H1 (cell line): ENCODE results near the gene CUX1. TPM values are rescaled to one million over a fixed set of nuclear protein-coding genes. Genes with fewer than 3 reads are reported as not detected.

Experiments used
- ZNF274 ChIP-seq: IDR thresholded peaks from 2 replicates; pipeline ENCODE4 v1.7.0; 2012; ENCODE audit warnings: low read length, borderline replicate concordance; ENCODE audit errors: extremely low read depth
- polyA plus RNA-seq, 7 experiments: library from polyadenylated mRNA; depleted of rRNA in 3 of 7; stranded (reverse) in 5 of 7; unstranded in 2 of 7; fragments of >200 nt in 5 of 7; fragments of 200-250 nt in 2 of 7; gene quantifications; 1 replicate in 5 of 7; 2 replicates in 1 of 7; 4 replicates in 1 of 7; pipeline versions ENCODE4 v1.2.1 to v1.2.3, GENCODE V29; 2011 to 2013; ENCODE audit warnings: missing spikeins in 2 of 7, mixed read lengths in 2 of 7
- total RNA-seq: library from RNA; stranded (reverse); fragmentation: NEBNext Ultra II Directional; extraction: Animal tissue kit (Norgen Biotek cat#: 25700); gene quantifications from 2 replicates; pipeline ENCODE4 v1.2.1, GENCODE V29; 2021
- TF ChIP-seq, protein P1 (sequence below): fragments of 300-600 bp; sonication (generic); IDR thresholded peaks from 2 replicates; pipeline ENCODE4 v1.7.1; 2012; ENCODE audit warnings: low read length, moderate library complexity, mild to moderate bottlenecking, inconsistent platforms; ENCODE audit not compliant: insufficient replicate concordance

The CUX1 gene
- total and polyA plus RNA-seq, 2 of the 8 experiments (the other 6 are each of a cell fraction or from before 2014, with no cell fraction given), result 21.6 to 65.9 TPM

DNA sequence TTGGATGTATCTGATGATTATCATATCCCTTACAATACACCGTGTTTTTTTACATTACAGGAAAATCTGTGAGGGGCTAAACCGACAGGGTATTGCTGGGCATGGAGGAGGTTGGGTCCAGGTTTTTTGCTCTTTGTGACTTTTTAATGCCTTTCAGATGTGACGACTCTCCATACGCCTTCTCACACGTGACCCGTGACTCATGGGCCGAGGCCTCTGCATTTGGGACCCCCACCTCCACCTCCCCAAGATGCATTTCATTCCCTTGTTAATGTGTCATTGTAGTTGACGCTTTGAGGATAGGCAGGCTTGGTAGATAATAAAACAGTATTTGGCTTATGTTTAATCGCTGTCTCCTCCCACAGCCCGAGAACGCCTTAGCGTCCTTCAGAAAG is 95.3 kb downstream of the CUX1 start (continued):
- TF ChIP-seq, protein P1, sequence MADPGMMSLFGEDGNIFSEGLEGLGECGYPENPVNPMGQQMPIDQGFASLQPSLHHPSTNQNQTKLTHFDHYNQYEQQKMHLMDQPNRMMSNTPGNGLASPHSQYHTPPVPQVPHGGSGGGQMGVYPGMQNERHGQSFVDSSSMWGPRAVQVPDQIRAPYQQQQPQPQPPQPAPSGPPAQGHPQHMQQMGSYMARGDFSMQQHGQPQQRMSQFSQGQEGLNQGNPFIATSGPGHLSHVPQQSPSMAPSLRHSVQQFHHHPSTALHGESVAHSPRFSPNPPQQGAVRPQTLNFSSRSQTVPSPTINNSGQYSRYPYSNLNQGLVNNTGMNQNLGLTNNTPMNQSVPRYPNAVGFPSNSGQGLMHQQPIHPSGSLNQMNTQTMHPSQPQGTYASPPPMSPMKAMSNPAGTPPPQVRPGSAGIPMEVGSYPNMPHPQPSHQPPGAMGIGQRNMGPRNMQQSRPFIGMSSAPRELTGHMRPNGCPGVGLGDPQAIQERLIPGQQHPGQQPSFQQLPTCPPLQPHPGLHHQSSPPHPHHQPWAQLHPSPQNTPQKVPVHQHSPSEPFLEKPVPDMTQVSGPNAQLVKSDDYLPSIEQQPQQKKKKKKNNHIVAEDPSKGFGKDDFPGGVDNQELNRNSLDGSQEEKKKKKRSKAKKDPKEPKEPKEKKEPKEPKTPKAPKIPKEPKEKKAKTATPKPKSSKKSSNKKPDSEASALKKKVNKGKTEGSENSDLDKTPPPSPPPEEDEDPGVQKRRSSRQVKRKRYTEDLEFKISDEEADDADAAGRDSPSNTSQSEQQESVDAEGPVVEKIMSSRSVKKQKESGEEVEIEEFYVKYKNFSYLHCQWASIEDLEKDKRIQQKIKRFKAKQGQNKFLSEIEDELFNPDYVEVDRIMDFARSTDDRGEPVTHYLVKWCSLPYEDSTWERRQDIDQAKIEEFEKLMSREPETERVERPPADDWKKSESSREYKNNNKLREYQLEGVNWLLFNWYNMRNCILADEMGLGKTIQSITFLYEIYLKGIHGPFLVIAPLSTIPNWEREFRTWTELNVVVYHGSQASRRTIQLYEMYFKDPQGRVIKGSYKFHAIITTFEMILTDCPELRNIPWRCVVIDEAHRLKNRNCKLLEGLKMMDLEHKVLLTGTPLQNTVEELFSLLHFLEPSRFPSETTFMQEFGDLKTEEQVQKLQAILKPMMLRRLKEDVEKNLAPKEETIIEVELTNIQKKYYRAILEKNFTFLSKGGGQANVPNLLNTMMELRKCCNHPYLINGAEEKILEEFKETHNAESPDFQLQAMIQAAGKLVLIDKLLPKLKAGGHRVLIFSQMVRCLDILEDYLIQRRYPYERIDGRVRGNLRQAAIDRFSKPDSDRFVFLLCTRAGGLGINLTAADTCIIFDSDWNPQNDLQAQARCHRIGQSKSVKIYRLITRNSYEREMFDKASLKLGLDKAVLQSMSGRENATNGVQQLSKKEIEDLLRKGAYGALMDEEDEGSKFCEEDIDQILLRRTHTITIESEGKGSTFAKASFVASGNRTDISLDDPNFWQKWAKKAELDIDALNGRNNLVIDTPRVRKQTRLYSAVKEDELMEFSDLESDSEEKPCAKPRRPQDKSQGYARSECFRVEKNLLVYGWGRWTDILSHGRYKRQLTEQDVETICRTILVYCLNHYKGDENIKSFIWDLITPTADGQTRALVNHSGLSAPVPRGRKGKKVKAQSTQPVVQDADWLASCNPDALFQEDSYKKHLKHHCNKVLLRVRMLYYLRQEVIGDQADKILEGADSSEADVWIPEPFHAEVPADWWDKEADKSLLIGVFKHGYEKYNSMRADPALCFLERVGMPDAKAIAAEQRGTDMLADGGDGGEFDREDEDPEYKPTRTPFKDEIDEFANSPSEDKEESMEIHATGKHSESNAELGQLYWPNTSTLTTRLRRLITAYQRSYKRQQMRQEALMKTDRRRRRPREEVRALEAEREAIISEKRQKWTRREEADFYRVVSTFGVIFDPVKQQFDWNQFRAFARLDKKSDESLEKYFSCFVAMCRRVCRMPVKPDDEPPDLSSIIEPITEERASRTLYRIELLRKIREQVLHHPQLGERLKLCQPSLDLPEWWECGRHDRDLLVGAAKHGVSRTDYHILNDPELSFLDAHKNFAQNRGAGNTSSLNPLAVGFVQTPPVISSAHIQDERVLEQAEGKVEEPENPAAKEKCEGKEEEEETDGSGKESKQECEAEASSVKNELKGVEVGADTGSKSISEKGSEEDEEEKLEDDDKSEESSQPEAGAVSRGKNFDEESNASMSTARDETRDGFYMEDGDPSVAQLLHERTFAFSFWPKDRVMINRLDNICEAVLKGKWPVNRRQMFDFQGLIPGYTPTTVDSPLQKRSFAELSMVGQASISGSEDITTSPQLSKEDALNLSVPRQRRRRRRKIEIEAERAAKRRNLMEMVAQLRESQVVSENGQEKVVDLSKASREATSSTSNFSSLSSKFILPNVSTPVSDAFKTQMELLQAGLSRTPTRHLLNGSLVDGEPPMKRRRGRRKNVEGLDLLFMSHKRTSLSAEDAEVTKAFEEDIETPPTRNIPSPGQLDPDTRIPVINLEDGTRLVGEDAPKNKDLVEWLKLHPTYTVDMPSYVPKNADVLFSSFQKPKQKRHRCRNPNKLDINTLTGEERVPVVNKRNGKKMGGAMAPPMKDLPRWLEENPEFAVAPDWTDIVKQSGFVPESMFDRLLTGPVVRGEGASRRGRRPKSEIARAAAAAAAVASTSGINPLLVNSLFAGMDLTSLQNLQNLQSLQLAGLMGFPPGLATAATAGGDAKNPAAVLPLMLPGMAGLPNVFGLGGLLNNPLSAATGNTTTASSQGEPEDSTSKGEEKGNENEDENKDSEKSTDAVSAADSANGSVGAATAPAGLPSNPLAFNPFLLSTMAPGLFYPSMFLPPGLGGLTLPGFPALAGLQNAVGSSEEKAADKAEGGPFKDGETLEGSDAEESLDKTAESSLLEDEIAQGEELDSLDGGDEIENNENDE, result no peak
- no peak for TF ChIP-seq ZNF274
- TF ChIP-seq, all 59 proteins: peak for 0
